SH-SY5Y (cell line): ENCODE measurements around the gene SULT4A1.

Experiments
- GATA2 ChIP-seq: IDR thresholded peaks from 2 replicates; pipeline ENCODE4 v1.6.1; 2011; ENCODE audit warnings: mild to moderate bottlenecking, low read depth, low read length
- GATA3 ChIP-seq: IDR thresholded peaks from 2 replicates; pipeline ENCODE4 v1.6.1; 2011; ENCODE audit warnings: low read depth, mild to moderate bottlenecking, low read length, moderate library complexity

- TF ChIP-seq GATA2 = no peak
- no peak for TF ChIP-seq GATA3
Measured at GRCh38 chr22:43847376-43848289, 14.7 kb downstream of the SULT4A1 start.
